Chondrocyte (in vitro differentiated cells): ENCODE measurements around the gene MGAT3. TPM values are rescaled to one million over a fixed set of nuclear protein-coding genes. Genes with fewer than 3 reads are reported as not detected.

Source experiments
- DNase-seq: peaks from one replicate; pipeline ENCODE4 v3.0.0; 2021; ENCODE audit warnings: mixed read lengths, low spot score
- H3K27ac Mint-ChIP-seq: one replicate; pipeline ENCODE4 v1.8.0; 2021; ENCODE audit warnings: mild to moderate bottlenecking, moderate library complexity, mixed read lengths; ENCODE audit not compliant: unreplicated experiment
- H3K27me3 Mint-ChIP-seq: 2 replicates; pipeline ENCODE4 v1.8.0; 2021; ENCODE audit warnings: low read depth, mixed read lengths
- H3K36me3 Mint-ChIP-seq: 2 replicates; pipeline ENCODE4 v1.8.0; 2021; ENCODE audit warnings: low read depth, mixed read lengths
- H3K4me1 Mint-ChIP-seq: 2 replicates; pipeline ENCODE4 v1.8.0; 2021; ENCODE audit warnings: low read depth, mild to moderate bottlenecking, mixed read lengths
- H3K4me3 Mint-ChIP-seq: one replicate; pipeline ENCODE4 v1.8.0; 2021; ENCODE audit warnings: mild to moderate bottlenecking, moderate library complexity, mixed read lengths; ENCODE audit not compliant: unreplicated experiment
- H3K9me3 Mint-ChIP-seq: 2 replicates; pipeline ENCODE4 v1.8.0; 2021; ENCODE audit warnings: low read depth, mixed read lengths
- total RNA-seq: library from RNA; stranded (reverse); gene quantifications from 3 replicates; pipeline ENCODE4 v1.2.1, GENCODE V29; 2021
- TF ChIP-seq, protein P1 (sequence below): fragments of 200-600 bp; sonication (generic); IDR thresholded peaks from 2 replicates; pipeline ENCODE4 v1.5.0; 2021; ENCODE audit warnings: antibody characterized with exemption, mild to moderate bottlenecking, moderate library complexity

MGAT3 gene
- total RNA-seq, 1 donor from 2014 or later, result 6.1 TPM

DNA sequence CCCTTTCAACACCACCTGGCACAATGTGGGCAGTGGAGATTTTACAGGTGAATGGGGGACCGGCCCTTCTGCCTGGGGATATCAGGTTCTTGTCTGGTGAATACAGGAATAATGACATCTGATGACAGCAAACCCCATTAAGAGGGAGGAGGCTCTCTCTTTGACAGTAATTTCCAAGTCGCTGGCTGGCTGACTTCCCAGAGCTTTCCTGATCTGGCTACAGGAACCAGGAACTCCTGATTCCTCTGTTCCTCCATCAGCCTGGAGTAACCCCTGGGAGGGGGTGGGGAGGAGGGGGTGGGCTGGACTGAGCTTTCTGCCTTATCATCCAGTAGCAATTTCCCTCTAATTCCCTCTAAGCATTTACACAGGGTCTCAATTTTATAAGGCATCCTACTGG lies 41.6 kb downstream of the MGAT3 start:
- TF ChIP-seq, protein P1, sequence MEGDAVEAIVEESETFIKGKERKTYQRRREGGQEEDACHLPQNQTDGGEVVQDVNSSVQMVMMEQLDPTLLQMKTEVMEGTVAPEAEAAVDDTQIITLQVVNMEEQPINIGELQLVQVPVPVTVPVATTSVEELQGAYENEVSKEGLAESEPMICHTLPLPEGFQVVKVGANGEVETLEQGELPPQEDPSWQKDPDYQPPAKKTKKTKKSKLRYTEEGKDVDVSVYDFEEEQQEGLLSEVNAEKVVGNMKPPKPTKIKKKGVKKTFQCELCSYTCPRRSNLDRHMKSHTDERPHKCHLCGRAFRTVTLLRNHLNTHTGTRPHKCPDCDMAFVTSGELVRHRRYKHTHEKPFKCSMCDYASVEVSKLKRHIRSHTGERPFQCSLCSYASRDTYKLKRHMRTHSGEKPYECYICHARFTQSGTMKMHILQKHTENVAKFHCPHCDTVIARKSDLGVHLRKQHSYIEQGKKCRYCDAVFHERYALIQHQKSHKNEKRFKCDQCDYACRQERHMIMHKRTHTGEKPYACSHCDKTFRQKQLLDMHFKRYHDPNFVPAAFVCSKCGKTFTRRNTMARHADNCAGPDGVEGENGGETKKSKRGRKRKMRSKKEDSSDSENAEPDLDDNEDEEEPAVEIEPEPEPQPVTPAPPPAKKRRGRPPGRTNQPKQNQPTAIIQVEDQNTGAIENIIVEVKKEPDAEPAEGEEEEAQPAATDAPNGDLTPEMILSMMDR, result no peak
- Mint-ChIP-seq H3K9me3 (no peaks in the 10 kb centered on the region), H3K27me3 (no peaks in the 10 kb centered on the region), H3K27ac (no peak overlapping the region), H3K36me3 (peaks cover 1% of the 10 kb centered on the region), H3K4me1 (peaks cover 26% of the 10 kb centered on the region), H3K4me3 (no peak overlapping the region)
- no peak for DNase-seq

DNA sequence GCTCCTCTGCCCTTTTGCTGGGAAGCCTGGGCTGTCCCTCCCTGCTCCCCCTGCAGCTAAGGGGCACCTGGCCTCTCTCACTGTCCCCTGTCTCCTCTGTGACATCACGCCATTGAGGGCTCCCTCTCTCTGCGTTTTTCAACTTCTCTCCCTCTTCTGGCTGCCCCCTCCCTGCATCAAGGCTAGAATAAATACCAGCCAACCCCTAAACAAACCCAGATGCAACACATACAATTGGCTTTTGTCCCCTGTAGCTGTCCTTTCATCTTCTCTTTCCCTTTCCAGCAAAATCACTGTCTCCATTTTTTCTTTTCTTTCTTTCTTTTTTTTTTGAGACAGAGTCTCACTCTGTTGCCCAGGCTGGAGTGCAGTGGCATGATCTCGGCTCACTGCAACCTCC lies 42.0 kb downstream of the MGAT3 start:
- TF ChIP-seq, protein P1, result no peak
- Mint-ChIP-seq H3K27ac (no peak overlapping the region), H3K36me3 (peaks cover 1% of the 10 kb centered on the region), H3K4me1 (peaks cover 26% of the 10 kb centered on the region), H3K27me3 (no peaks in the 10 kb centered on the region), H3K9me3 (no peaks in the 10 kb centered on the region), H3K4me3 (no peak overlapping the region)
- no peak for DNase-seq

DNA sequence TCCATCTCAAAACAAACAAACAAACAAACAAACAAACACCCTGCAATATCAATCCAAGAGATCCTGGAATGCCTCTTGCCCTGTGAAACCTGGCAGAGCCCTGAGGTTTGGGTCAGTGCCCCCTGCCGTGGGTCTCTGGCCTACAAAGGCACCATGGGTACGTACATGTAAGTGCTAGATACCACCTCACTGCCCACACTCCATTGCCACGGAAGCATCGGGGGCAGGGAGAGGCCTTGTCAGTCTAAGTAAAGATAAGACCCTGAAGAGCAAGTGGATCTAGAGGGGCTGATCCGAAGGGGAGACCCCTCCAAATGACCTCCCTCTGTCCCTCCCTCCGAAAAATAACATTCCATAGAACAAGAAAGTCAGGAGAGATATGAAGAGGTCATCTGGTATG lies 43.3 kb downstream of the MGAT3 start:
- Mint-ChIP-seq H3K4me1 (peaks cover 21% of the 10 kb centered on the region), H3K27me3 (no peaks in the 10 kb centered on the region), H3K9me3 (no peaks in the 10 kb centered on the region), H3K36me3 (peaks cover 1% of the 10 kb centered on the region), H3K27ac (no peak overlapping the region), H3K4me3 (no peak overlapping the region)
- no peak for DNase-seq
- TF ChIP-seq, protein P1, result no peak

DNA sequence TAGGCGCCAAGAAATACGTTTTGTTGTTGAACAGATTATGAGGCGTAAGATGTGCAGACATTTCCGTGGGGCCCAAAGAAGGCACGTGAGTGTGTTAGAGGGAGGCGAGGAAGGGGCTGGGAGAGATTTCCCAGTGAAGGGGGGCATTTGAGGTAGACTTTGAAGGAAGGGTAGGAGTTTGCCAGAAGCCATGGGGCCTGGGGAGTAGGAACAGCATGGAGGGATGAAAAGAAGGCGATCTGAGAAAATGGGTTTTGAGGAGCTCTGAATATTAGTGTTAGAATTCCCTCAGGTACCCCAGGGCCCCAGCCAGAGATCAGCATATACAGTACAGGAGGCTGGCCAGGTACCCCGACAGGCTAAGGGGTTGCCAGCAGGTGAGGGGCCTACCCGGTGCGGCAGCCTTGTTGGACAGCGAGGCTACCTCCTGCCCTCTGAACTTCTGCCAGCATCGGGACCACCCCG lies 44.9 kb downstream of the MGAT3 start:
- peaks cover 17% of the 10 kb centered on the region for H3K4me1 Mint-ChIP-seq
- TF ChIP-seq, protein P1, result no peak
- peak overlapping the region; percentile 97 for H3K27ac Mint-ChIP-seq
- H3K4me3 Mint-ChIP-seq, result peak overlapping the region; percentile 98
- no peak for DNase-seq
- no peaks in the 10 kb centered on the region for H3K9me3 Mint-ChIP-seq
- no peaks in the 10 kb centered on the region for H3K27me3 Mint-ChIP-seq
- H3K36me3 Mint-ChIP-seq, result peaks cover 16% of the 10 kb centered on the region

- no peaks in the 10 kb centered on the region for H3K27me3 Mint-ChIP-seq
- DNase-seq, result peak; percentile 98
- no peaks in the 10 kb centered on the region for H3K9me3 Mint-ChIP-seq
Observed at GRCh38 chr22:39502109-39502788, 45.4 kb downstream of the MGAT3 start, which contains the start of gene MIEF1. Gene MIEF1, plus strand, starts transcription at chr22:39502290. Its CDS starts 9,005 bp downstream, at chr22:39511295.

More at GRCh38 chr22:39502109-39502788, 45.4 kb downstream of the MGAT3 start, which contains the start of gene MIEF1:
- peak within 1 kb of the TSS; percentile 97 for H3K27ac Mint-ChIP-seq
- peak within 1 kb of the TSS; percentile 98 for H3K4me3 Mint-ChIP-seq
- H3K36me3 Mint-ChIP-seq, result peaks cover 19% of the 10 kb centered on the region
- H3K4me1 Mint-ChIP-seq, result peaks cover 17% of the 10 kb centered on the region
- TF ChIP-seq, protein P1, result peak; percentile 60
